Upper lobe of left lung (tissue), 4 donors: Measurements from ENCODE around the gene ARMH3.

Experiments
- POLR2A ChIP-seq, 4 donors: fragments of 450-650 bp; IDR thresholded peaks; one replicate each; pipeline ENCODE4 v1.5.1; 2016 to 2017; ENCODE audit warnings: antibody characterized with exemption in 4 of 4, mild to moderate bottlenecking in 2 of 4
- POLR2AphosphoS5 ChIP-seq, 2 donors: sonication (generic); formaldehyde crosslinking; IDR thresholded peaks; one replicate each; pipeline ENCODE4 v1.5.1; 2017; ENCODE audit warnings: antibody characterized with exemption in 2 of 2
- TF ChIP-seq, protein P1 (sequence below), 6 experiments: fragments of 450-650 bp in 4 of 6; fragments of 200-600 bp in 2 of 6; sonication (generic) in 2 of 6; IDR thresholded peaks; one replicate each; pipeline ENCODE4 v1.5.1; 2016 to 2019; ENCODE audit warnings: antibody characterized with exemption in 6 of 6

DNA sequence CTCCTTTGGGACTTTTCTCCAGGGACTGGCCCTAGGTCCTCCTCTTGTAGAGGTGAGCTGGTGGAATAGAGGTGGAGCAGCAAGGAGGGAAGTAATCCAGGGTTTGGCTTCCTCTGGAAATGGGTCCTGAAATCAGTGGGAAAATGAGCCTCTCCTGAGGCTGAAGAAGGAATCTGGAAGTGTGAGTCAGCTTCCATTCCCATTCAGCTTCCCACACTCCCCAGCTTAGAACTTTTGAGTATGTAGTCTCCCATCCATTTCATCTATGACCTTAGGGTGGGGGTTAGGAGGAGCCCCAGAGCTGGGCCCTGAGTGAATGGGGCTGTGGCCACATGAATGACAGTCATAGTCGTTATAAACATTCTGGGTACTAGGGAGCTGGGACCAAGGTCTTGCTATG is 46.4 kb upstream of the ARMH3 start:
- TF ChIP-seq, protein P1, sequence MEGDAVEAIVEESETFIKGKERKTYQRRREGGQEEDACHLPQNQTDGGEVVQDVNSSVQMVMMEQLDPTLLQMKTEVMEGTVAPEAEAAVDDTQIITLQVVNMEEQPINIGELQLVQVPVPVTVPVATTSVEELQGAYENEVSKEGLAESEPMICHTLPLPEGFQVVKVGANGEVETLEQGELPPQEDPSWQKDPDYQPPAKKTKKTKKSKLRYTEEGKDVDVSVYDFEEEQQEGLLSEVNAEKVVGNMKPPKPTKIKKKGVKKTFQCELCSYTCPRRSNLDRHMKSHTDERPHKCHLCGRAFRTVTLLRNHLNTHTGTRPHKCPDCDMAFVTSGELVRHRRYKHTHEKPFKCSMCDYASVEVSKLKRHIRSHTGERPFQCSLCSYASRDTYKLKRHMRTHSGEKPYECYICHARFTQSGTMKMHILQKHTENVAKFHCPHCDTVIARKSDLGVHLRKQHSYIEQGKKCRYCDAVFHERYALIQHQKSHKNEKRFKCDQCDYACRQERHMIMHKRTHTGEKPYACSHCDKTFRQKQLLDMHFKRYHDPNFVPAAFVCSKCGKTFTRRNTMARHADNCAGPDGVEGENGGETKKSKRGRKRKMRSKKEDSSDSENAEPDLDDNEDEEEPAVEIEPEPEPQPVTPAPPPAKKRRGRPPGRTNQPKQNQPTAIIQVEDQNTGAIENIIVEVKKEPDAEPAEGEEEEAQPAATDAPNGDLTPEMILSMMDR (IDR thresholded peaks at IDR 0.05): no peak
- TF ChIP-seq POLR2AphosphoS5 (IDR thresholded peaks at IDR 0.05): no peak
- no peak for TF ChIP-seq POLR2A (IDR thresholded peaks at IDR 0.05)
